ENCODE measurements around the gene C2orf68. TPM values are rescaled to one million over a fixed set of nuclear protein-coding genes. Genes with fewer than 3 reads are reported as not detected.

C2orf68 gene
- total and polyA plus RNA-seq, 2 of the 13 experiments (the other 11 are each of a cell fraction or from before 2014, with no cell fraction given) = 47.1 to 77.4 TPM

DNA sequence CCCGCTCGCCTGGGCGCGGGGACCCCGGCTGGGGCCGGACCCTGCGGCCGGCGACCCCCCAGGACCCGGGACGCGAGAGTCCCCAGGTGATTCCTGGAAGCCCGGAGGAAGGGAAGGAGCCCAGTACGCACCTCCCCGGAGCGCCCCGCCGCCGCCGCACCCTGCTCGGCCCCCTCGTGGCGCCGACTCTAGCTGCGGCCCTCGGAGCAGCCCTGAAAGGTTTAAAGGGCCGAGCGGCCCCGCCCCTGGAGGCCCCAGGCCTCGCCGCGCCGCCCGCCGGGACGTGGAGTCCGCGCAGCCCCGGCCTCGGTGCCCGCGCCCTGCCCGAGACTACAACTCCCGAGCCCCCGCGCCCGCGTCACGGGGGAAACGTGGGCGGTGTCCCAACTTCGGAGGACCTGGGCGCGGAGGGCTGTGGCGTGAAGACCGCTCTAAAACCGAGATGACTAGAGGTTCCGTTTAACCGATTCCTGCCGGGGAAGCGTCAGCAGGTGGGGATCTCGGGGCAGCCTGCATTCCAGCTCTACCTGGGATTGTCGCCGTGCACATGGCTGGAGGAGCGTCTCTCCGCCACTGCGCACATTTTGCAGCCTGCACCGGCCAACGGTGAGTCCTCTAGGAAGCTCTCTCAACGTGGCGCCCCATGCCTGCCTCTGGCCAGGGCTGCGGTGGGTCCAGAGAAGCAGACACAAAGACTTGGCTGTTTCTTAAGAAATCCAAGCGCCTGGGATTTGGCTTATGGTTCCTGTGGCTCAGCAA is 9.2 kb downstream of the C2orf68 start, which contains the start of gene TMEM150A (continued):
- TF ChIP-seq, protein P1, sequence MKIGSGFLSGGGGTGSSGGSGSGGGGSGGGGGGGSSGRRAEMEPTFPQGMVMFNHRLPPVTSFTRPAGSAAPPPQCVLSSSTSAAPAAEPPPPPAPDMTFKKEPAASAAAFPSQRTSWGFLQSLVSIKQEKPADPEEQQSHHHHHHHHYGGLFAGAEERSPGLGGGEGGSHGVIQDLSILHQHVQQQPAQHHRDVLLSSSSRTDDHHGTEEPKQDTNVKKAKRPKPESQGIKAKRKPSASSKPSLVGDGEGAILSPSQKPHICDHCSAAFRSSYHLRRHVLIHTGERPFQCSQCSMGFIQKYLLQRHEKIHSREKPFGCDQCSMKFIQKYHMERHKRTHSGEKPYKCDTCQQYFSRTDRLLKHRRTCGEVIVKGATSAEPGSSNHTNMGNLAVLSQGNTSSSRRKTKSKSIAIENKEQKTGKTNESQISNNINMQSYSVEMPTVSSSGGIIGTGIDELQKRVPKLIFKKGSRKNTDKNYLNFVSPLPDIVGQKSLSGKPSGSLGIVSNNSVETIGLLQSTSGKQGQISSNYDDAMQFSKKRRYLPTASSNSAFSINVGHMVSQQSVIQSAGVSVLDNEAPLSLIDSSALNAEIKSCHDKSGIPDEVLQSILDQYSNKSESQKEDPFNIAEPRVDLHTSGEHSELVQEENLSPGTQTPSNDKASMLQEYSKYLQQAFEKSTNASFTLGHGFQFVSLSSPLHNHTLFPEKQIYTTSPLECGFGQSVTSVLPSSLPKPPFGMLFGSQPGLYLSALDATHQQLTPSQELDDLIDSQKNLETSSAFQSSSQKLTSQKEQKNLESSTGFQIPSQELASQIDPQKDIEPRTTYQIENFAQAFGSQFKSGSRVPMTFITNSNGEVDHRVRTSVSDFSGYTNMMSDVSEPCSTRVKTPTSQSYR (CRISPR knock-in tag; IDR thresholded peaks at IDR 0.05; ENCODE audit: borderline replicate concordance) = peak; percentile 12; the same call in 1 of the 2 replicates
- TF ChIP-seq CEBPG (CRISPR knock-in tag; IDR thresholded peaks at IDR 0.05) (peak; percentile 49; the same call in 1 of the 2 replicates), TRIM24 (CRISPR knock-in tag; IDR thresholded peaks at IDR 0.05) (no peak), ZMYM3 (CRISPR knock-in tag; IDR thresholded peaks at IDR 0.05) (no peak; the same call in 1 of the 2 replicates), CCDC6 (CRISPR knock-in tag; IDR thresholded peaks at IDR 0.05) (peak; percentile 94), ZNF788 (CRISPR knock-in tag; IDR thresholded peaks at IDR 0.05; ENCODE audit: borderline replicate concordance) (no peak; the same call in 1 of the 2 replicates), FOXP1 (IDR thresholded peaks at IDR 0.05) (no peak), FOXP1 (CRISPR knock-in tag; IDR thresholded peaks at IDR 0.05) (no peak), SIN3B (IDR thresholded peaks at IDR 0.05; ENCODE audit: low read length) (no peak), SMAD9 (CRISPR knock-in tag; IDR thresholded peaks at IDR 0.05) (no peak), TMF1 (CRISPR knock-in tag; IDR thresholded peaks at IDR 0.05; ENCODE audit: low read depth) (peak; percentile 59; the same call in 1 of the 2 replicates), TAF15 (IDR thresholded peaks at IDR 0.05; ENCODE audit: low read depth, low read length, poor library complexity, severe bottlenecking) (no peak), MAF1 (CRISPR knock-in tag; IDR thresholded peaks at IDR 0.05; ENCODE audit: borderline replicate concordance) (no peak)
- TF ChIP-seq, protein P2, sequence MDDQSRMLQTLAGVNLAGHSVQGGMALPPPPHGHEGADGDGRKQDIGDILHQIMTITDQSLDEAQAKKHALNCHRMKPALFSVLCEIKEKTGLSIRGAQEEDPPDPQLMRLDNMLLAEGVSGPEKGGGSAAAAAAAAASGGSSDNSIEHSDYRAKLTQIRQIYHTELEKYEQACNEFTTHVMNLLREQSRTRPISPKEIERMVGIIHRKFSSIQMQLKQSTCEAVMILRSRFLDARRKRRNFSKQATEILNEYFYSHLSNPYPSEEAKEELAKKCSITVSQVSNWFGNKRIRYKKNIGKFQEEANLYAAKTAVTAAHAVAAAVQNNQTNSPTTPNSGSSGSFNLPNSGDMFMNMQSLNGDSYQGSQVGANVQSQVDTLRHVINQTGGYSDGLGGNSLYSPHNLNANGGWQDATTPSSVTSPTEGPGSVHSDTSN (CRISPR knock-in tag; IDR thresholded peaks at IDR 0.05; ENCODE audit: borderline replicate concordance) = no peak
- TF ChIP-seq, protein P3, sequence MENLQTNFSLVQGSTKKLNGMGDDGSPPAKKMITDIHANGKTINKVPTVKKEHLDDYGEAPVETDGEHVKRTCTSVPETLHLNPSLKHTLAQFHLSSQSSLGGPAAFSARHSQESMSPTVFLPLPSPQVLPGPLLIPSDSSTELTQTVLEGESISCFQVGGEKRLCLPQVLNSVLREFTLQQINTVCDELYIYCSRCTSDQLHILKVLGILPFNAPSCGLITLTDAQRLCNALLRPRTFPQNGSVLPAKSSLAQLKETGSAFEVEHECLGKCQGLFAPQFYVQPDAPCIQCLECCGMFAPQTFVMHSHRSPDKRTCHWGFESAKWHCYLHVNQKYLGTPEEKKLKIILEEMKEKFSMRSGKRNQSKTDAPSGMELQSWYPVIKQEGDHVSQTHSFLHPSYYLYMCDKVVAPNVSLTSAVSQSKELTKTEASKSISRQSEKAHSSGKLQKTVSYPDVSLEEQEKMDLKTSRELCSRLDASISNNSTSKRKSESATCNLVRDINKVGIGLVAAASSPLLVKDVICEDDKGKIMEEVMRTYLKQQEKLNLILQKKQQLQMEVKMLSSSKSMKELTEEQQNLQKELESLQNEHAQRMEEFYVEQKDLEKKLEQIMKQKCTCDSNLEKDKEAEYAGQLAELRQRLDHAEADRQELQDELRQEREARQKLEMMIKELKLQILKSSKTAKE (CRISPR knock-in tag; IDR thresholded peaks at IDR 0.05; ENCODE audit: borderline replicate concordance) = no peak
- TF ChIP-seq, protein P4, sequence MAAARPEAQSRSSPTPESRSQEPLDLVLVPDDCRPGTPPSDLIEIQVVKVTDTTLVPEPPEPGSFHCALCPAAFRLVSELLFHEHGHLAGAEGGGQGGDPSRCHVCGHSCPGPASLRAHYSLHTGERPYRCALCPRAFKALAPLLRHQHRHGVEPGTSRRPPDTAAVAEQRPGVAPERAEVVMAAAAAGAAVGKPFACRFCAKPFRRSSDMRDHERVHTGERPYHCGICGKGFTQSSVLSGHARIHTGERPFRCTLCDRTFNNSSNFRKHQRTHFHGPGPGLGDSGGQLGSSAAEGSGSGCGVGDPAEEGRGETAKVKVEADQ (CRISPR knock-in tag; IDR thresholded peaks at IDR 0.05; ENCODE audit: borderline replicate concordance) = 0 out of 2 replicates have a peak, but pooled peaks have one; percentile 25
- TF ChIP-seq, protein P5, sequence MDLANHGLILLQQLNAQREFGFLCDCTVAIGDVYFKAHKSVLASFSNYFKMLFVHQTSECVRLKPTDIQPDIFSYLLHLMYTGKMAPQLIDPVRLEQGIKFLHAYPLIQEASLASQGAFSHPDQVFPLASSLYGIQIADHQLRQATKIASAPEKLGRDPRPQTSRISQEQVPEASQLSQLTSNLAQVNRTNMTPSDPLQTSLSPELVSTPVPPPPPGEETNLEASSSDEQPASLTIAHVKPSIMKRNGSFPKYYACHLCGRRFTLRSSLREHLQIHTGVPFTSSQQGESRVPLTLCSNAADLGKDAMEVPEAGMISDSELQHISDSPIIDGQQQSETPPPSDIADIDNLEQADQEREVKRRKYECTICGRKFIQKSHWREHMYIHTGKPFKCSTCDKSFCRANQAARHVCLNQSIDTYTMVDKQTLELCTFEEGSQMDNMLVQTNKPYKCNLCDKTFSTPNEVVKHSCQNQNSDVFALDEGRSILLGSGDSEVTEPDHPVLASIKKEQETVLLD (CRISPR knock-in tag; IDR thresholded peaks at IDR 0.05; ENCODE audit: low read depth) = peak; percentile 63; the same call in 1 of the 2 replicates
- TF ChIP-seq, protein P6, sequence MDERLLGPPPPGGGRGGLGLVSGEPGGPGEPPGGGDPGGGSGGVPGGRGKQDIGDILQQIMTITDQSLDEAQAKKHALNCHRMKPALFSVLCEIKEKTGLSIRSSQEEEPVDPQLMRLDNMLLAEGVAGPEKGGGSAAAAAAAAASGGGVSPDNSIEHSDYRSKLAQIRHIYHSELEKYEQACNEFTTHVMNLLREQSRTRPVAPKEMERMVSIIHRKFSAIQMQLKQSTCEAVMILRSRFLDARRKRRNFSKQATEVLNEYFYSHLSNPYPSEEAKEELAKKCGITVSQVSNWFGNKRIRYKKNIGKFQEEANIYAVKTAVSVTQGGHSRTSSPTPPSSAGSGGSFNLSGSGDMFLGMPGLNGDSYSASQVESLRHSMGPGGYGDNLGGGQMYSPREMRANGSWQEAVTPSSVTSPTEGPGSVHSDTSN (CRISPR knock-in tag; IDR thresholded peaks at IDR 0.05) = no peak
